NCI-H128 (cell line): ENCODE measurements around the gene HBS1L.

ENCODE experiments used
- DNase-seq: peaks from one replicate; lab custom pipeline; 2025; ENCODE audit not compliant: unreplicated experiment; lab: John Stamatoyannopoulos, UW

The HBS1L gene

DNA sequence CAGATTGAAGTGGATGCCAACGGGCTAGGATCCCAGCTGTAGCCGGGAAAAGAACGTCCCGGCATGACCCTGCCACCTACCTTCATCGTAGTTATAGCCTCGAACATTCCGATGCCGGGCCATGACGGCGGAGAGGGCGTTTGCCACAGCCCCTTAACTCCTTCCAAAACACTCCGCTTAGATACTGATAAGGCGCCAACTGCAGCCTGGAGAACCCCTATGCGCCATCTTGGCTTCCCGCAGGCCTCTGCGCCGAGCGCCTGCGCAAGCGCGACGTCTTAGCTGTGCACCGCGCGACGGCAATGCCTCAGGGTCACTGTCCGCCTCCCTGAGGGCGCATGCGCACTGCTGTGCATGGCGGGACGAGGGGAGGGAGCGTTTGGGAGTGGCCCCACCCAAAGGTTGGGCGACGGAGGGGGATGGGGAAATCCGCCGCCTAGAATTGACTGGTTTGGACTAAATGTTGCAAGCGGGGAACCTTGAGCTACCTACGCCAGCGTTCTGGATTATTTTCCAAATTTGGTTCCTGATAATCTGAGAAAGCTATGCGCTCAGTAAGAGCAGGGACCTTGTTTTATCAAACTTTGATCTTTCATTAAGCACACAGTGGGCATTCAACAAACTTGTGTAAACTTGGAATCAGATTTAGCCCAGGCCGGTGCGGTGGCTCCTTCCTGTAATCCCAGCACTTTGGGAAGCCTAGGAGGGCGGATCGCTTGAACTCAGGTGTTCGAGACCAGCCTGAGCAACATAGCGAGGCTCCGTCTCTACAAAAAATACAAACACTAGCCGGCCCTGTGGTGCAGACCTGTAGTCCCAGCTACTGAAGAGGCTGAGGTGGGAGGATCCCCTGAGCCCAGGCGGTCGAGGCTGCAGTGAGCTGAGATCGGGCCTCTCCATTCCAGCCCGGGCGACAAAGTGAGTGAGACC lies at the start of gene HBS1L:
Gene HBS1L, minus strand, starts transcription at position 254 of the 930 bp plus-strand sequence. Its CDS starts 131 bp downstream, at position 123.
- DNase-seq: peak; percentile 93

DNA sequence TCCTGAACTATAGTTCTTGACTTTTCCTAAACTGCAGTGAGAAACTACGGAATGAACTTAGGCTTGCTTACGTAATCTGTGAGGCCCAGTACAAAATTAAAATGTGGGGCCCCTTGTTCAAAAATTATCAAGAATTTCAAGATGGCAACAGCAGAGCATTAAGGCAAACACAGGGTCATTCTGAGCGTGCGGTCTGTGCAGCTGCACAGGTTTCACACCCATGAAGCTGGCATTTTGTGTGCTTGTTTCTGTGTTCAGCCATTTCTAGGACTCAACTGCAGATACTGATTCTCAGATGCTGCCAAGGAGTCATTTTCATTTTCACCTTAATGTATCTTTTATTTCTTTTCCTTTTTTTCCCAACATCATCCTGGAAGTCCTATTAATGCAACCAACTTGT lies 49.6 kb upstream of the HBS1L start:
- DNase-seq: no peak

DNA sequence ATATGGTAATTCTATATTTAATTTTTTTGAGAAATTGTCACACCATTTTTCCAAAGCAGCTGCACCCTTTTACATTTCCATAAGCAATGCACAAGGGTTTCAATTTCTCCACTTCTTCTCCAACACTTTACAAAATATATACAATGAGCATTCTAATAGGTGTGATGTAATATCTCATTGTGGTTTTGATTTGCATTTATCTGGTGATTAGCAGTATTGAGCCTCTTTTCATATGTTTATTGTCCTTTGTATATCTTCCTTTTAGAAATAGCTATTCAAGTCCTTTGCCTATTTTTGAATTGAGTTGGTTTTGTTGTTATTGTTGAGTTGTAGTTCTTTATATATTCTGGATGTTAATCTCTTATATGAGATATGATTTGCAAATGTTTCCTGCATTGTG lies 47.6 kb upstream of the HBS1L start:
- DNase-seq: no peak

DNA sequence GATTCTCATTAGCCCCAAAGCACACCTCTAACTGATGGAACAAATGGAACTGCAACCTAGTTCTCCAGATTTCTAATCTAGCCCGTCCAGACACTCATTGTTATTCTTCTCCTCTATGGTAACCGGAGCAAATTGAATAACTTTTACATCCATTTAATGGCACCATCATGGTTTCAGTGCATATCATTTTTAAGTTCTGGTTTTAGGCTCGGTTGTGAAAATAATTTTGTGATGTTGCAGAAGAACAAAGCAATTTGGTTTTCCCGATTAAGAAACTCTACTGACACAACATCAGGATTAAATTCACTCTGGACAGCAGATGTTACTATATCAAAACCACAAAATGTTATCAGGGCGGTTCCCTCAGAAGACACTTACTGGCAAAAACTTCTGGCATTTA lies 42.5 kb upstream of the HBS1L start:
- DNase-seq: no peak

DNA sequence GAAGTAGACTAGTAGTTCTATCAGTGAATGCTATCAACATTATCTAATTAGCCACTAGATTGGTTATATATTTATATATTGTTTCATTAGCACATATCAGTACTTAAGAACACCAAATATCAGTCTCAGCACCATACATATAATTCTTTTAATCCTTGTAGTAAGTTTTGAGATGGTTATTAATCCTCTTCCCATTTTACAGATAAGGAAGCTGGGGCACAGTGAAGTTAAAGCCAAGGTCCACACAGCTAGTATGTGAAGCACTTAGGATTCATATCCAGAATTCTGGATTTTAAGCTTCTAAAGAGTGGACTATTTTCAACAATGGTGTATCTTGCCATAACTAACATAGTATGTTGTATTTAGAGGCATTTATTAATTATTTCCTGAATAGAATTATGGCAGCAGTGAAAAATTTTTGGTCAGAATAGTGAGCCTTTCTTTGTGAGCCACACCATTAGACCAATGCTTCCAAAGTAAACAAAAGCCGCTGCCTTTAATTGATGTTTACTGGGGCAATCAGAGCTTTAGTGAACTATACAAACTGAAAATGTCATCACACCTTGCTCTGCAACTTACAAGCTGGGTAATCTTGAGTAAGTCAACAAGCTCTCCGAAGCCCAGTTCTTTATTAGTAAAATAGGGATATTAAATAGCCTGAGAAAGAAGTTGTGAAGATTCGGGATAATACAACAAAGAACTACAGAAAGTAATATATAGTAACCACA lies 41.9 kb upstream of the HBS1L start:
- no peak for DNase-seq

DNA sequence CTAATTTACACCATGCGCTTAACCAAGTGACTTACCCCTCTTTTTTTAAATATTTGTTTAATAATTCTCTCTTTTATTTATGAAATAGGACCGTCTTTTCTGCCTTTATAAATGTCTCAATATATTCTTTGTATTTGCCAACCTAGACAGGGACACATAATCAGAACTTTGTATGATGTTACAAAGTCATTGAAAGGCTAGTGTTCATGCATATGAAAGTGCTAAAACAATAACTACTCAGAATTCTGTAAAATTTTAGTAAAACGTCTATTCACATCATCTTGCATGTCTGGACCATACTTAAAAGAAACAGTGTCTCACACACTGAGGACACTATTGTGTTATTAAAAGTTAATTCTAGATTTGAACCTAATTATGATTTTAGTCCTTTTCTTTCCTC lies 41.1 kb upstream of the HBS1L start:
- DNase-seq: no peak

DNA sequence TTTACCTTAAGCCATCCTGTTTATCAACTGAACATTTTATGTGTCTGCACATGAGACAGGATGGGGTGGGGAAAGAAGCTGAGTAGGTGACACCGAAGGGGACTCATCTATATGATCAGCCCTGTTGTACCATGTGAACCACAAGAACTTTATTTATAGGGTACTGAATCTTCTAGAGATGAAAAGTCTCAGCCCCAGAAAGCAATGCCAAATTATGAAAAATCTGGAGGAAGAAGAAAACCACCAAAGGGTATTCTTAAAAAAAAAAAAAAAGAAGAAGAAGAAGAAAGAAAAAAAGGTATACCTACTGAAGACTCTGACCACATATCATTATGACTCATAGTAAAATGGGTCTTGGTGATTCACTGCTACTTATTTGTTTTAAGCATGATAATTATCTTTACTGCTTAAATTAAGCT lies 39.8 kb upstream of the HBS1L start:
- no peak for DNase-seq

DNA sequence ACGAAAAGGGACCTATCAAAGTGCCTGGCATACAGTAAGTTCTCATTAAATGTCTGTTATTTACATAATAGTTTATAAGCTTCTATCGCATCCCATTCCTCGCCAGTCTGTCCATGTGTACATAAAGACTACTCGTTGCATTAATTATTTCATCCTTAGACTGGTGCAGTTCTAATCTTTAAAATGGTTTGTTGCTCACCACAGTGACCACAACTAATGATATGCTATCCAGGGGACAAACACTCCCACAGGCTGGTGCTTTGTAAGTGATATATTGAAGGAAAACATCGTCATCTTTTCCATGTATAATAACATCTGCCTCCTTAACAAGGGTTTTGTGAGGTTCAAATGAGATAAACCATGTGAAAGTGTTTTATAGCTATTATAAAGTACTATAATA lies 39.0 kb upstream of the HBS1L start:
- DNase-seq: no peak

DNA sequence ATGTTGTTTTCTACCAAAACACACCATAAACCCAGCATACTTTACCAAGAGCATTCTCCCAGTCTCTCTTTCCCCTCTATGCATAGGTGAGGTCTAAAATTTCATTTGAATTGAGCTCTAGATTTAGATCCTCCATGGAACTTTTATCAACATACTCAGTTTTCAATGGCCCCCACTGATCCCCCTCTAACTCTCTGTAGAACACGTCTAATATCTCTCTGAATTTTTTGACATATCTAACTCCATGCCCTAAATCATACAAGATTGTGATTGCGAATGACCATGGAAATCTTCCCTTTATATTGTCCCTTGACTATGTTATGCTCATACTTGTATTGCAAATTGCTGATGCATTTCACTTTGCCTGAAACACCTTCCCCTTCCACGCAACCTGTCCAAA lies 38.1 kb upstream of the HBS1L start:
- DNase-seq: no peak

DNA sequence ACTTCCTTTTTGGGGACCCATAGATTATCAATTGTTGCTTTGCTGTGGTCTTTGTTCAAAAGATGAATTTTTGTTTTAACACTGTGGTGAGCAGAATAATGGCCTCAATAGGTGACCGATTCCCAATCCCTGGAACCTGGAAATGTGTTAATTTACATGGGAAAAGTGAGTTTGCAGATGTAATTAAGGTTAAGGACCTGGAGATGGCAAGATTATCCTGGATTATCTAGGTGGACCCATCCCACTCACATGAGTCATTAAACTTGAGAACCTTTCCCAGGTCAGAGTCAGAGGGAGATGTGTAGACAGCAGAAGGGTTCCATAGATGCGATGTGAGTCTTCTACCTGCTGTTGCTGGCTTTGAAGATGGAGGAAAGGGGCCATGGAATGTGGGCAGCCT lies 36.2 kb upstream of the HBS1L start:
- DNase-seq: no peak

DNA sequence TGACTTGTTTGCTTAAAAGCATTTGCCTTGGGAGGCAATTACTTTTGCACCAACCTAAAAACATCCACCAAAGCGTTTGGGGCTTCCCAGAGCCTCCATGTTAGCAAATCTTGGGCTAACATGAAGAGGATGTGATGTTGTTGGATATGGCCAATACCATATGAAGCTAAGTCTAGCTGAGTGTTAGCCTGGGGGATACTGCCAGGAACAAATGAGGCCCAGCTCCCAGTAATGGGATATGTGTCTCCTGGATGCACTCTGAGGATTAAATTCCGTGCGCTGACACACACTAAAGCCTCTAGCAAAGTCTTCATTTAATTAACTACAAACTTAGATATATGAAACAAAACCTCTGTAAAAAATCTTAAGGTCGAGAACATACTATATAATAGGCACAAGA lies 35.3 kb upstream of the HBS1L start:
- no peak for DNase-seq

DNA sequence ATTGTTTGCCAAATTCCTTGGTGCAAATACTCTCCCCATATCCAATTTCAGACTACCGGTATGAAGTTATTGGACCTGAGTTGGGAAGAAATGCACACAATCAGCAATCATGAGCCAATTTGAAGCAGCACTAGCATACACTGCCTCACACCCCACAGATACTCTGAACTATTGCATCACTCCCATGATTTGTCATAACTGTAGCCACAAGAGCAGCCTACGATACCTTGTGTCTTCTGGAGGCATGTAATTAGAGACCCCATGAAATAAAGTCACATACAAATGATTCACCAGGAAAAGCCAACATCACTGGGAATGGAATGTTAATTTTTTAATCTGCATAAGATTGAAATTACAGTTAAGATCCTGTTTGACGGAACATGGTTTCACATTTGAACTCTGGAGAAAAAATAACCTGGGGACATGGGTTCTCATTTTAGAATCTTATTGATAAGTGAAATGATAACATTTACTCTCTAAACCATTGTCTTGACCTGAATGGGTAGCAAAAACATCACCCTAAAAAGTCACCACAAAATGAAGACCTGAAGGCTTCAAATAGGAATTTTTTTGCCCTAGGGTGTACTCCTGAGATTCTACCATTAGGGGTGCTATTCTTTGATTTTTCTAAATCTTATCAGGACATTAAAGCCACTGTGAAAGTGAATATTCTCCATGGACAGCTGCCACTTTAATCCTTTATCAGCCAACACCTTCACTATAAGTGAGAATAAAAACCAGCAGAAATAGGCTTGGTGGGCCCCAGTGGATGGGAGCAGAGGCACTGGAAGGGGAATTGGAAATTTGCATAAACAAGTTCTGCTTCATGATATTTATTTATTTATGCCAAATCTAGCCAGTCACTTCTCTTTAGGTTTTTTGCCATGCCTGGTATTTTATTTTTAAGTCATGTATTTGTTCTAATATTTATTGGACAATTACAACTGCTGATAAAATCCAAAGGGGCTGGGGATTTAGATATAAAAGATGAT lies 34.5 kb upstream of the HBS1L start:
- DNase-seq: no peak

DNA sequence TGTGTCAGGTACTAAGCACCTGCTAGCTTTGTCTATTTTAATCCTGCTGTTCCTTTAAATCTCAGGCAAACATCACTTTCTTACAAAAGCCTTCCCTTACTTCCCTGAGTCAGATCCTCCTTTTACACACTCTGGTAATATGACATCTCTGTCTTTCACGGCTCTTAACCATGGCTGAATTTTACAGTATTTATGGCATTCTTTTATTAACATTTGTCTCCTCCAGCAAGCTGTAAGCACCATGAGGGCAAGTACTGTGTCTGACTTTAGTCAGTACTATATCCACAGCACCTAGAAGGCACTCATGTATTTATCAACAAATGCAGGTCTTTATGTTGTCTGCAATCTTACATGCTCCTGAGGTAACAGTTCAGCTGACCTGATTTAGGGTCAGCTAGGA lies 33.7 kb upstream of the HBS1L start:
- DNase-seq: no peak

DNA sequence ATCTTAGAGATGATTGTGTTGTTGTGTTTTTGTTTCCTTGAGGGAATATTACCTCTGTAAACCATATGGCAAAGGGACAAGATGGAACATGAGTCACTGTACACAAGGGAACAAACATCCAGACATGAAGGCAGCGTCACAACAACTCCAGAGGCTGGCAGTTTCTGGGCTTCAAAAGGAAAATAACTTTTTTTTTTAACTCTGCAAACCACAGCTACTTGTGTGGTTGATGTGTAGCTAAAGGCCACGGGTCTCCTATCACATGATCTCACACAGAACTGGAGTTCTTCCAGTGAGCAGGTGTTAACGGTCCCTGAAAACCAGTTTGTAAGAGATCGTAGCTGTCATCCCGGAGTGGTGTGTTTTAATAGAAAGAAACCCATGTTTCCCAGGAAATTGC lies 33.2 kb upstream of the HBS1L start:
- DNase-seq: no peak

DNA sequence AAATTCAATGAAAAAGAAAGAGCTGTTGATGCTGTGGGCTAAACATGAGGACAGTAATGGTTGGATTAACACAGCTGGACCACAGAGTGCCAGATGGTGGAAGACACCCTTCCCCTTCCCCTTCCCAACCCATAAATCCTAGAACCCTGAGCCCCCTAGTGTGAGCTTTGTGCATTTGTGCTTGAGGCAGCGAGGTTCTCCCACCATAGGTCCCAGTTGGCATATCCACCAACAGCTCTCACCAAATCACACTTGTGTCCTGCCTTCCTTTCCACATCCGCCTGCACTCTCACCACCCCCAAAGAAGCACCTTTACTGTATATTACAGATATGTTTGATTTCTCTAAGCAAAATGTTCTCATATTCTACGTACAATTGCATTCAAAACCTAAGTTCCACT lies 32.8 kb upstream of the HBS1L start:
- no peak for DNase-seq

DNA sequence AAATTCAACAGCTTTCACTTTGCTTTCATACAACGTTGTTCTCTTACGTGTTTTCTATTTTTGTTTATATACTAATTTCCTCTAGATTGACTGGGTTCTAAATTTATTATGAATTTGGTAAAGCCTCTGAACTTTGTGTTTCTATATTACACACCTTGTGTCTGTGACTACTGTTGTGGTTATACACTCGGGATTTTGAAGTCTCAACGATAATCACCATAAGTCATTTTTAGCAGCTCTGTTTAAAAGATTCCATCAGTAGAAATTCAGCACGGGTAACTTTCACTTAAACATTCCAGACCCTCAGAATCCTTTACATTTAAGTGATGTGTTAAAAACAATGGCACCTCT lies 31.8 kb upstream of the HBS1L start:
- no peak for DNase-seq

DNA sequence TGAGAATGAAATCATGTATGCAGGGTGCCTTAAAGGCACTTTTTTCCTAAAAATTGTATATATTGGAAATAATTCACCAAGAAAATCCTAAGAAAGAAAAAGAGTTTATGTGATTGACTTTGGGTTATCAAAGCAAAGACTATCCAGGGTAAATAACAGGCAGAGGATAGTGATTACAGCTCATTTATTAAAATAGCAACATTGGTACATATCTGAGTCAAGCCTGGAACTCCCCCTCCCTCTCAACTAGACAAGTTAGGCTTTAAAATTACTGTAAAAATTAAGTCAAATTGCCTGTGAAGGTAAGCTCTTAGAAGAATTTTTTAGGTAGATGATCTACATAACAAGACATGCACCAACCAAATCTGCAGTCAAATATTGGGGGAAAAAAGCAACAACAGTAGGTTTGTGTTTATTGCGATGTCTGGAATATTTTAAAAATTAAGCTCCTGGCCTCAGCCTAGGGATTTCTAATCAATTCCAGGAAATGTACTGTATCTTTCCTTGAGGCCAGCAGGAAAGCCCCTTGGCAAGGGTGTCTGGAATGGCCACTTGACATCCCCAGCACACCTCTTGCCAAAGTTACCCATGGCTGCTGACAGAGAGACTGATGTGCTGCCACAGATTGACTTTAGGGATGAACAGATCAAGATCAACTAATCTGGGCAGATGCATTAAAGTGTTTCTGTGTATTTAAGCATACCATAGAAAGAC lies 31.2 kb upstream of the HBS1L start:
- DNase-seq: no peak

DNA sequence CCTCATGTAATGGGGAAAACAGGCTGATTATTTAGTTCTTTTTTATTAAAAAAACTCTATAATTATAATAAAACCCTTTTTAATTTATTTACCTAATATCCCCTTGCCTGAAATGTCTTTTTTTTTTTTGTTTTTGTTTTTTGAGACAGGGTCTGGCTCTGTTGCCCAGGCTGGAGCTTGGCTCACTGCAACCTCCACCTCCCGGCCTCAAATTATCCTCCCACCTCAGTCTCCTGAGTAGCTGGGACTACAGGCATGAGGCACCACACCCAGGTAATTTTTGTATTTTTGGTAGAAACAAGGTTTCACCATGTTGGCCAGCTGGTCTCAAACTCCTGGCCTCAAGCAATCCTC lies 30.3 kb upstream of the HBS1L start:
- DNase-seq: no peak

DNA sequence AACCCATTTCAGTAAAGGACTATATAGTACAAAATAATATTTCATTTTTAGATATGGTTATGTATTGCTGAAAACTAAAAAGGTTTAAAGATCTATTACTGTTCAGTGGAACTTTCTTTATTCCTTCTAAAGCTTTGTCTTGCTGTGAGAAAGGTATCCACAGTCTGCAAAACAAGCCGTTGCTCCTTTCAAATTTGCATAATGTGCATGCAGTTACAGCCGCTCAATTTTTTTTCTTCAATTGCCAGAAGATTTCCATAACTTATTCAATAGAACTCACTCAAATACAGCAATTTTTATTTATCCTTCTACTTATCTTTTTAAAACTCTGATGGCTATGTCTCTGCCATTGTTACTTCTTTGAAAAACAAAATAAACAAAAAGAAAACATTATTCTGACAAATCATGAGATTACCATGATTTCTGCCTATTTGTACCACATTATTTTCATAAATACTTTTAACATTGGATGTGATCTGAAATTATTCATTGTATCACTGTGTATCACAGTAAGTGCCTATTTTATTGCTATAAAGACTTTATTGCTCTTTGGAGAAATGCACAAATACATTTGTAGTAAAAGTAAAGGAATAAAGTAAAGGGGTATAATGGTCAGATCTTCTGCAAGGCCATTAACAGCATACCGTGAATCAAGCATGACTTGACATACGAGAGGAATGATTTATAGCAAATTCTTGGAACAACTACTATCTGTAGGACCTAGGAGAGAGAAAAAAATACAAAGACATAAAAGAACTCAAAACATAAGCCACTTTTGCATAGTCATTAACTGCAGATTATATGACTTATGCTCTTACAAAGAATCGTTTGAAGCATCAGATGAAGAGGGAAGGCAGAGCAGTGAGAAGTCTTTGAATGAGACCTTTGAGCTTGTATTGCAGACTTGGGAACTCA lies 29.6 kb upstream of the HBS1L start:
- DNase-seq: no peak

DNA sequence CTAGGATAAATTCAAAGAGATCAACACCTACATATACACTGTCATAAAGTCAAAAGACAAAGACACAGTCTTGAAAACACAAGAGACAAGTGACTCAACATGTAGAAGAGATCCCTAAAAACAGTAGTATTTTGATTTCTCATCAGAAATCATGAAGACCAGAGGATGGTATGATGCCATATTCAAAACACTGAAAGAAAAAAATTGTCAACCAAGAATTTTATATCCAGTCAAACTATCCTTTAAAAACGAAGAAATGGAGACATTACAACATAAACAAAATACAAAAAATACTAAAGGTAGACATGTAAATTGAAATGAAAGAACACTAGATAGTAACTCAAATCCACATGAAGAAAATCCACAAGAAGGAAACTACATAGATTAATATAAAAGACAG lies 27.3 kb upstream of the HBS1L start:
- DNase-seq: no peak
